Neuronal stem cell (in vitro differentiated cells): ENCODE results near the gene TNRC18.

Source experiments
- DNase-seq: peaks from one replicate; pipeline ENCODE4 v3.0.0-alpha.2; 2013; ENCODE audit warnings: low spot score
- H2AFZ ChIP-seq: one replicate; pipeline ENCODE4 v1.6.1; 2013; ENCODE audit warnings: mild to moderate bottlenecking, low read length, inconsistent platforms
- H2AK5ac ChIP-seq: 2 replicates; pipeline ENCODE4 v1.6.1; 2013; ENCODE audit warnings: low read depth, mild to moderate bottlenecking, inconsistent platforms, low read length, moderate library complexity, mixed read lengths
- H2BK120ac ChIP-seq: 2 replicates; pipeline ENCODE4 v1.6.1; 2013; ENCODE audit warnings: low read depth, mild to moderate bottlenecking, inconsistent platforms, low read length, moderate library complexity, mixed read lengths
- H2BK12ac ChIP-seq: one replicate; pipeline ENCODE4 v1.6.1; 2013; ENCODE audit warnings: low read length, inconsistent platforms
- H2BK15ac ChIP-seq: 2 replicates; pipeline ENCODE4 v1.6.1; 2013; ENCODE audit warnings: mild to moderate bottlenecking, low read length, inconsistent platforms, mixed read lengths
- H2BK5ac ChIP-seq: one replicate; pipeline ENCODE4 v1.6.1; 2013; ENCODE audit warnings: inconsistent platforms, mild to moderate bottlenecking, low read length, moderate library complexity
- H3K14ac ChIP-seq: one replicate; pipeline ENCODE4 v1.6.1; 2013; ENCODE audit warnings: low read length, inconsistent platforms
- H3K18ac ChIP-seq: 2 replicates; pipeline ENCODE4 v1.6.1; 2013; ENCODE audit warnings: low read length, inconsistent platforms
- H3K23ac ChIP-seq: 2 replicates; pipeline ENCODE4 v1.6.1; 2013; ENCODE audit warnings: low read depth, mild to moderate bottlenecking, mixed read lengths, low read length, inconsistent platforms; ENCODE audit not compliant: poor library complexity
- H3K27ac ChIP-seq: replicated peaks from 3 replicates; pipeline ENCODE4 v1.5.1; 2013; ENCODE audit warnings: low read length, inconsistent platforms
- H3K27me3 ChIP-seq, 3 experiments: 2 replicates each; pipeline ENCODE4 v1.6.1; 2013; ENCODE audit warnings: low read length in 3 of 3, mild to moderate bottlenecking in 2 of 3, inconsistent platforms in 1 of 3, low read depth in 1 of 3, mixed read lengths in 1 of 3, moderate library complexity in 1 of 3; ENCODE audit not compliant: control insufficient read depth in 3 of 3, insufficient read depth in 3 of 3
- H3K36me3 ChIP-seq, 2 donors: replicated peaks in 1 of 2; 2 replicates each; pipeline ENCODE4 v1.6.1; 2013; ENCODE audit warnings: low read length in 2 of 2; ENCODE audit not compliant: control insufficient read depth in 2 of 2, insufficient read depth in 2 of 2
- H3K4ac ChIP-seq: 2 replicates; pipeline ENCODE4 v1.6.1; 2013; ENCODE audit warnings: inconsistent platforms, mild to moderate bottlenecking, low read length, moderate library complexity
- H3K4me1 ChIP-seq, 2 donors: 1 replicate in 1 of 2; 2 replicates in 1 of 2; pipeline ENCODE4 v1.6.1; 2013; ENCODE audit warnings: low read length in 2 of 2, low read depth in 1 of 2; ENCODE audit not compliant: control insufficient read depth in 2 of 2, insufficient read depth in 1 of 2
- H3K4me2 ChIP-seq: one replicate; pipeline ENCODE4 v1.6.1; 2013; ENCODE audit warnings: mild to moderate bottlenecking, low read length, inconsistent platforms; ENCODE audit not compliant: insufficient read depth, poor library complexity, severe bottlenecking
- H3K4me3 ChIP-seq, 2 donors: 2 replicates each; pipeline ENCODE4 v1.5.1; 2013; ENCODE audit warnings: low read length in 2 of 2, mild to moderate bottlenecking in 2 of 2, inconsistent platforms in 1 of 2, moderate library complexity in 1 of 2
- H3K79me1 ChIP-seq: one replicate; pipeline ENCODE4 v1.6.1; 2013; ENCODE audit warnings: low read depth, mild to moderate bottlenecking, inconsistent platforms, low read length, moderate library complexity
- H3K9ac ChIP-seq: one replicate; pipeline ENCODE4 v1.6.1; 2013; ENCODE audit warnings: mild to moderate bottlenecking, low read depth, low read length, inconsistent platforms; ENCODE audit not compliant: poor library complexity
- H3K9me3 ChIP-seq, 2 donors: replicated peaks in 1 of 2; 2 replicates each; pipeline versions ENCODE3 to v1.6.1; 2013; ENCODE audit warnings: low read length in 2 of 2, mild to moderate bottlenecking in 2 of 2, inconsistent platforms in 1 of 2, low read depth in 1 of 2, mixed read lengths in 1 of 2, moderate library complexity in 1 of 2; ENCODE audit not compliant: control insufficient read depth in 2 of 2, insufficient read depth in 1 of 2
- H4K8ac ChIP-seq: one replicate; pipeline ENCODE4 v1.6.1; 2013; ENCODE audit warnings: low read depth, mild to moderate bottlenecking, inconsistent platforms, low read length, moderate library complexity
- H4K91ac ChIP-seq: one replicate; pipeline ENCODE4 v1.6.1; 2013; ENCODE audit warnings: low read length, low read depth, mild to moderate bottlenecking, inconsistent platforms; ENCODE audit not compliant: poor library complexity
- WGBS, 2 donors: extraction: QIAGEN DNeasy Blood & Tissue Kit; methylation state at CpG; one replicate each; pipeline ENCODE4 v1.1.7; 2013; ENCODE audit warnings: missing lambda C conversion rate in 2 of 2, mixed read lengths in 1 of 2; ENCODE audit not compliant: insufficient read length in 2 of 2, insufficient replicate concordance in 1 of 2; ENCODE audit errors: extremely low coverage in 2 of 2; 5-methylcytosine and 5-hydroxymethylcytosine counted together

Gene TNRC18

GRCh38 chr7:5450549-5451327 lies 27.1 kb upstream of the TNRC18 start:
- H2AFZ ChIP-seq = peak overlapping the region; percentile 66
- no peak overlapping the region for H2BK5ac ChIP-seq
- peak overlapping the region; percentile 89 for H2BK12ac ChIP-seq
- no peak overlapping the region for H3K4me3 ChIP-seq
- no peaks in the 10 kb centered on the region for H3K36me3 ChIP-seq
- H3K18ac ChIP-seq = peak overlapping the region; percentile 90
- no peak overlapping the region for H3K14ac ChIP-seq
- no peak overlapping the region for H3K27ac ChIP-seq
- no peak overlapping the region for H3K9ac ChIP-seq
- peak overlapping the region; percentile 79 for H2AK5ac ChIP-seq
- no peak overlapping the region for H2BK120ac ChIP-seq
- no peaks in the 10 kb centered on the region for H3K27me3 ChIP-seq
- no peak overlapping the region for H3K4me2 ChIP-seq
- H4K91ac ChIP-seq = no peak overlapping the region
- H3K4ac ChIP-seq = no peak overlapping the region
- H3K4me1 ChIP-seq = peaks cover 25 to 36% of the 10 kb centered on the region in 2 donors
- no peaks in the 10 kb centered on the region for H3K9me3 ChIP-seq
- DNase-seq = peak; percentile 67
- H3K23ac ChIP-seq = no peak overlapping the region
- peak overlapping the region; percentile 88 for H2BK15ac ChIP-seq
- no peaks in the 10 kb centered on the region for H3K79me1 ChIP-seq
- WGBS, 2 donors = no CpG with 5 or more reads among the region's 19 CpGs
- H4K8ac ChIP-seq = no peak overlapping the region

GRCh38 chr7:5448378-5449037 lies 24.9 kb upstream of the TNRC18 start:
- no peak for DNase-seq
- H2AFZ ChIP-seq = no peak overlapping the region
- peak overlapping the region; percentile 89 for H2BK15ac ChIP-seq
- H3K79me1 ChIP-seq = no peaks in the 10 kb centered on the region
- H3K4me2 ChIP-seq = no peak overlapping the region
- no peak overlapping the region for H3K4ac ChIP-seq
- no peak overlapping the region for H2BK120ac ChIP-seq
- peak overlapping the region; percentile 70 for H3K9ac ChIP-seq
- H4K8ac ChIP-seq = no peak overlapping the region
- H2BK12ac ChIP-seq = no peak overlapping the region
- H2BK5ac ChIP-seq = no peak overlapping the region
- peaks cover 25 to 36% of the 10 kb centered on the region in 2 donors for H3K4me1 ChIP-seq
- no peaks in the 10 kb centered on the region for H3K9me3 ChIP-seq
- H3K14ac ChIP-seq = peak overlapping the region; percentile 56
- no CpG with 5 or more reads among the region's 15 CpGs for WGBS, 2 donors
- no peak overlapping the region for H4K91ac ChIP-seq
- H3K18ac ChIP-seq = peak overlapping the region; percentile 85
- no peaks in the 10 kb centered on the region for H3K27me3 ChIP-seq
- H3K23ac ChIP-seq = no peak overlapping the region
- no peak overlapping the region for H2AK5ac ChIP-seq
- H3K36me3 ChIP-seq = no peaks in the 10 kb centered on the region
- no peak overlapping the region for H3K4me3 ChIP-seq
- no peak overlapping the region for H3K27ac ChIP-seq

GRCh38 chr7:5445981-5446594 lies 22.5 kb upstream of the TNRC18 start:
- H3K79me1 ChIP-seq = no peaks in the 10 kb centered on the region
- no peaks in the 10 kb centered on the region for H3K9me3 ChIP-seq
- no peak overlapping the region for H3K27ac ChIP-seq
- H4K8ac ChIP-seq = no peak overlapping the region
- peak overlapping the region; percentile 61 for H2BK120ac ChIP-seq
- H2AK5ac ChIP-seq = peak overlapping the region; percentile 75
- H2BK5ac ChIP-seq = no peak overlapping the region
- no peak overlapping the region for H3K4ac ChIP-seq
- peaks cover 19 to 33% of the 10 kb centered on the region in 2 donors for H3K4me1 ChIP-seq
- H3K27me3 ChIP-seq = no peaks in the 10 kb centered on the region
- H3K9ac ChIP-seq = no peak overlapping the region
- no peak for DNase-seq
- no CpG with 5 or more reads among the region's 19 CpGs for WGBS, 2 donors
- no peak overlapping the region for H2AFZ ChIP-seq
- H2BK15ac ChIP-seq = peak overlapping the region; percentile 81
- H4K91ac ChIP-seq = no peak overlapping the region
- no peak overlapping the region for H2BK12ac ChIP-seq
- H3K14ac ChIP-seq = peak overlapping the region; percentile 71
- no peak overlapping the region for H3K4me3 ChIP-seq
- H3K4me2 ChIP-seq = no peak overlapping the region
- no peaks in the 10 kb centered on the region for H3K36me3 ChIP-seq
- peak overlapping the region; percentile 12 for H3K23ac ChIP-seq
- peak overlapping the region; percentile 71 for H3K18ac ChIP-seq

GRCh38 chr7:5443678-5444077 lies 20.0 kb upstream of the TNRC18 start:
- Histone ChIP-seq H4K8ac (no peak overlapping the region), H3K9me3 (peaks cover 0 to 2% of the 10 kb centered on the region in 2 donors), H2BK5ac (peak overlapping the region; percentile 3), H3K27me3 (no peaks in the 10 kb centered on the region), H2BK120ac (no peak overlapping the region), H3K4ac (no peak overlapping the region), H3K4me1 (peaks cover 12 to 38% of the 10 kb centered on the region in 2 donors), H3K27ac (no peak overlapping the region), H2BK12ac (no peak overlapping the region), H3K79me1 (no peaks in the 10 kb centered on the region), H2AFZ (no peak overlapping the region), H3K4me3 (no peak overlapping the region), H3K23ac (no peak overlapping the region), H3K18ac (no peak overlapping the region), H3K36me3 (no peaks in the 10 kb centered on the region), H3K4me2 (no peak overlapping the region), H4K91ac (no peak overlapping the region), H2BK15ac (no peak overlapping the region), H2AK5ac (no peak overlapping the region), H3K9ac (no peak overlapping the region), H3K14ac (no peak overlapping the region)
- WGBS, 2 donors = no CpG with 5 or more reads among the region's 16 CpGs
- DNase-seq = no peak
